ENCODE measurements around the gene GPBP1.
"Not testable (repeated sequence)": the region's sequence is repeated elsewhere in the genome, so short reads cannot be mapped to it uniquely, and the experiment has no call there.

GPBP1 gene

DNA sequence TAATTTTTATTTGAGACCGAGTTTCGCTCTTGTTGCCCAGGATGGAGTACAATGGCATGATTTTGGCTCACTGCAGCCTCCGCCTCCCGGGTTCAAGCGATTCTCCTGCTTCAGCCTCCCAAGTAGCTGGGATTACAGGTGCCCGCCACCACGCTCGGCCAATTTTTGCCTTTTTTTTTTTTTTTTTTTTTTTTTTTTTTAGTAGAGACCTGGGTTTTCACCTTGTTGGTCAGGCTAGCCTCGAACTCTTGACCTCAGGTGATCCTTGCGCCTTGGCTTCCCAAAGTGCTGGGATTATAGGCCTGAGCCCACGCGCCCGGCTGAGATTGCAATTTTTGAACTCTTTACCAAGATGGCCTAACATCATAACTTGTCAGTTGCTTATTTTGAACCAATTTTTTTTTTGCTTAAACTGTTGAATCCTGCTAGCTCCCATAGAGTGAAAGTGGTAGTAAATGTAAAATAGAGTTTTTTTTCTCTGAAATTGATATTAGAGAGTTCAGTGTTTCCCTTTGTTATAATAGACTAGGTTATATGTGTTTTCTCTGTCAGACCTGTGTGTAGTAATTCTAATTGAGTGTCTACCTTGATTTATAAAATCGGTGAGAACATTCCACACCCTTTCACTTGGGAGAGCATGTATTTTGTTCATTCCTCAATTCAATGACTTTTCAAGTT, 3.8 kb downstream of the GPBP1 start:
- DNase-seq = peak; percentile 24

GRCh38 chr5:57178238-57178637, 4.4 kb downstream of the GPBP1 start:
- not testable (repeated sequence) for DNase-seq

DNA sequence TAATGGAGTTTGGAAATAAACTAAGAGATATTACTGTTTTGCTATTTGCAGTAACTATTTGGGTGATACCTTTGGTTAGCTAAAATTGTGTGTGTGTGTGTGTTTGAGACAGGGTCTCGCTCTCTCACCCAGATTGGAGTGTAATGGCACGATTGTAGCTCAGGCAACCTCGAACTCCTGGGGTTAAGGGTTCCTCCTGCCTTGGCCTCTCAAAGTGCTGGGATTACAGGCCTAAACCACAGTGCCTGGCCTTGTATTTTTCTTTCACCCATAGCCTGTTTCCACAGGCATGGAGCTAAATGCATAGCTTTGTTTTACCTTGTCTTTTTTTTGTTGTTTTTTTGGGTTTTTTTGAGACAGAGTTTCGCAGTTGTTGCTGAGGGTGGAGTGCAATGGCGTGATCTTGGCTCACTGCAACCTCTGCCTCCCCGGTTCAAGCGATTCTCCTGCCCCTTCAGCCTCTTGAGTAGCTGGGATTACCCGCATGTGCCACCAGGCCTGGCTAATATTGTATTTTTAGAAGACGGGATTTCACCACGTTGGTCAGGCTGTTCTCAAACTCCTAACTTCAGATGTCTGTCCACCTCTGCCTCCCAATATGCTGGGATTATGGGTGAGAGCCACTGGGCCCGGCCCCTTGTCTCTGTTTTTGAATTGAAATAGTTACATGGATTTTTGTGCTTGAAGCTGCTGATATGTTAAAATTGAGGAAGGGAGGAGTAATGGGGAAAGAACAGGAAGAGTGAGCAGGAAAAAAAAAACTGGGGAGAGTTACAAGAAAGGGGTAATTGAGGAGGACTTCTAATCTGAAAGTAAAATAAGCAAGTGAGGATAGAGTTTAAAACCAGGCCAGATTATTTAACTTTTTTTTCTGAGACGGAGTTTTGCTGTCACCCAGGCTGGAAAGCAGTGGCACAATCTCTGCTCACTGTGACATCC, 5.7 kb downstream of the GPBP1 start:
- no peak for DNase-seq

DNA sequence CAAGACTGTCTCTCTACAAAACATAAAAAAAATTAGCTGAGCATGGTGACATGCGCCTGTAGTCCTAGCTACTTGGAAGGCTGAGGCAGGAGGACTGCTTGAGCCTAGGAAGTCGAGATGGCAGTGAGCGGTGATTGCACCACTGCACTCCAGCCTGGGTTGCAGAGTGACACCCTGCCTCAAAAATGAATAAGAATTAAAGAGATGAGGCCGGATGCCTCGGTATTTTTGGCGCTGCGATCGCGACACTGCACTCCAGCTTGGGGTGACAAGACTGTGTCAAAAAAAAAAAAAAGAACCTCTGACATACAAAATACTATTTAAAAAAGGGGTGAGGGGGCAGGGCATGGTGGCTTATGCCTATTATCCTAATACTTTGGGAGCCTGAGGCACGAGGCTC, 7.3 kb downstream of the GPBP1 start:
- no peak for DNase-seq

GRCh38 chr5:57184322-57184721, 10.5 kb downstream of the GPBP1 start:
- DNase-seq = no peak

DNA sequence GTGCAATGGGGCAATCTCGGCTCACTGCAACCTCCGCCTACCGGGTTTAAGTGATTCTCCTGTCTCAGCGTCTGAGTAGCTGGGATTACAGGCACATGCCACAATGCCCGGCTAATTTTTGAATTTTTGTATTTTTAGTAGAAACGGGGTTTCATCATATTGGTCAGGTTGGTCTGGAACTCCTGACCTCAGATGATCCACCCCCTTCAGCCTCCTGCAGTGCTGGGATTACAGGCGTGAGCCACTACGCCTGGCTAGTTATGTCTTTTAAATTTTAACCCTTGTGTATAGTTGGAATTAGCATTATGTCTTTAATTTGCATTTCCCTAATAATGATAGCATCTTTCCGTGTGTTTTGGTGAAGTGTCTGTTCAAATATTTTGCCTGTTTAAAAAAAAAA, 11.5 kb downstream of the GPBP1 start:
- no peak for DNase-seq

DNA sequence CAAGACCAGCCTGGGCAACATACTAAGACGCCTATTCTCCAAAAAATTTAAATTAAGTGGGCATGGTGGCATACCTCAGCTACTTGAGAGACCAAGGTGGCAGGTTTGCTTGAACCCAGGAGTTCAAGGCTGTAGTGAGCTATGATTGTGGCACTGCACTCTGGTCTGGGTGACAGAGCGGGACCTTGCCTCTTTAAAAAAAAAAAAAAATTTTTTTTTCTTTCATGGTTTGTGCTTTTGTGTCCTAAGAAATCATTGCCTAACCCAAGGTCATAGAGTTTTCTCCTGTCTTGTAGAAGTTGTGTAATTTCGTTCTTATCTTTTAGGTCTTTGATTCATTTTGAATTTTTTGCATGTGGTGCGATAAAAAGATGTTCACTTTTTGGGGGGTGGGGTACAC, 12.3 kb downstream of the GPBP1 start:
- DNase-seq = no peak

DNA sequence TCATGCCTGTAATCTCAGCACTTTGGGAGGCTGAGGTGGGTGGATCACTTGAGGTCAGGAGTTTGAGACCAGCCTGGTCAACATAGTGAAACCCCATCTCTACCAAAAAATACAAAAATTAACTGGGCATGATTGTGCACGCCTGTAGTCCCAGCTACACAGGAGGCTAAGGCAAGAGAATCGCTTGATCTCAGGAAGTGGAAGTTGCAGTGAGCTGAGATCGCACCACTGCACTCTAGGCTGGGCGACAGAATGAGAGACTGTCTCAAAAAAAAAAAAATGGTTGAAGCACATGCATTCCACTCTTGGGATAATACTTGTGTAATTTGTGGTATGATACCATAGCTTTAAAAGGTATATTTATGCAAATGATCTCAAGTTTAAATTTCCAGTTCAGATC, 14.1 kb downstream of the GPBP1 start:
- not testable (repeated sequence) for DNase-seq

GRCh38 chr5:57189515-57189914, 15.7 kb downstream of the GPBP1 start:
- no peak for DNase-seq

DNA sequence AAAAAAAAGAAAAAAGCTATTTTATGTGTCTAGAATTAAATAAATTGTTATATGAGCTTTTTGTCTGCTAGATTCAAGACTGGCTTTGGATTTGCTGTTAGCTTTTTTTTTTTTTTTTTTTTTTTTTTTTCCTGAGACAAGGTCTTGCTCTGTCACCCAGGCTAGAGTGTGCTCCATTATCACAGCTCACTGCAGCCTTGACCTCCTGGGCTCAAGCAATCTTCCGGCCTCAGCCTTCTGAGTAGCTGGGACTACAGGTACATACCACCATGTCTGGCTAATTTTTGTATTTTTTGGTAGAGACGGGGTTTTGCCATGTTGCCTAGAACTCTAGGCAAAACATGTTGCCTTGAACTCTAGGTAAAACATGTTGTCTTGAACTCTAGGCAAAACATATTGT, 16.7 kb downstream of the GPBP1 start:
- DNase-seq = no peak

GRCh38 chr5:57191163-57191562, 17.3 kb downstream of the GPBP1 start:
- no peak for DNase-seq

GRCh38 chr5:57191986-57192385, 18.1 kb downstream of the GPBP1 start:
- DNase-seq = no peak

DNA sequence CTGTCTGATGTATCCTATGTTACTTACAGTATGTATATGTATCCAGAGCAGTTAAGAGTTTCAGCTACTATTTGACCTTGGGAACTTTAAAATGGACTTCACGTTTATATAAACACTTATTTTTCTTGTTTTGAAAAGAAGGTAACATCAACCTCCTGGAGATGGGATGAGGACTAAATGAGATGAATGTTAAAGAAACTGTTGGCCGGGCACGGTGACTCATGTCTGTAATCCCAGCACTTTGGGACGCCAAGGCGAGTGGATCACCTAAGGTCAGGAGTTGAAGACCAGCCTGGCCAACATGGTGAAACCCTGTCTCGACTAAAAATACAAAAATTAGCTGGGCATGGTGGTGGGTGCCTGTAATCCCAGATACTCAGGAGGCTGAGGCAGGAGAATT, 19.0 kb downstream of the GPBP1 start:
- not testable (repeated sequence) for DNase-seq

DNA sequence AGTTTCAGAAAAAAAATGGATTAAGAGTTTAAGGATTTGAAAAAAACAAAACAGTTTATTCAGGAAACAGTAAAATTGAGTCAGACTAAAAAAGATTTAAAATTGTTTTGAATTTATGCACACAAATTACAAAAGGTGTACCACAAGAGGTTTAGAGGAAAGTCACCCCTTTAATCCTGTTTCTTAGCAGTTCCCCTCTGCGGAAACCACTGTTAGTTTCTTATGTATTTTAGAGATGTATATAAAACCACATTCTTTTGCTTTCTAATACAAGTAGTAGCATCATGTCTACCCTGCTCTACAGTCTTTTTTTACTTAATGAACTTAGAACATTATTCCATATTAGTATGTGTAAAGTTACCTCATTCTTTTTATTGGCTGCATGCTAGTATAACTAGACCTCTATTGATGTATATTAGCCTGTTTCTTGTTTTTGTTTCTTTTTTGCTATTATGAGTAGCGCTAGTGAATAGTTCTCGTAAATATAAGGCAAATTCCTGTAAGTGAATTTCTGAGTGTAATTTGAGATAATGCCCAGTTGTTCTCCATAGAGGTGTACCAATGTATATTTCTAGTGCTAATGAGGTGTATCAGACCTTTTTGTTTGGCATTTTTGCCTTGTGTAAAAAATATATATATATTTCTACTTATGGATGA, 20.0 kb downstream of the GPBP1 start:
- DNase-seq = no peak

DNA sequence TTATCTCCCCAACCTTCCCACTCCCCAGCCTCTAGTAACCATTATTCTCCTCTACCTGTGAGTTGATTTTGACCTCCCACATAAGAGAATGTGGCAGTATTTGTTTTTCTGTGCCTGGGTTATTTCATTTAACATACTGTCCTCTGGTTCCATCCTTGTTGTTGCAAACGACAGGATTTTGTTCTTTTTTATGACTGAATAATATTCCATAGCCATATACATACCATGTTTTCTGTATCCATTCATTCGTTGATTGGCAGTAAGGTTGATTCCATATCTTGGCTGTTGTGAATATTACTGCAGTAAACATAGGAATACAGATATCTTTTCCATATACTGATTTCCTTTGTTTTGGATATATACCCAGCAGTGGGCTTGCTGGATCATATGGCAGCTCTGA, 20.8 kb downstream of the GPBP1 start:
- no peak for DNase-seq

GRCh38 chr5:57195060-57195459, 21.2 kb downstream of the GPBP1 start:
- no peak for DNase-seq

DNA sequence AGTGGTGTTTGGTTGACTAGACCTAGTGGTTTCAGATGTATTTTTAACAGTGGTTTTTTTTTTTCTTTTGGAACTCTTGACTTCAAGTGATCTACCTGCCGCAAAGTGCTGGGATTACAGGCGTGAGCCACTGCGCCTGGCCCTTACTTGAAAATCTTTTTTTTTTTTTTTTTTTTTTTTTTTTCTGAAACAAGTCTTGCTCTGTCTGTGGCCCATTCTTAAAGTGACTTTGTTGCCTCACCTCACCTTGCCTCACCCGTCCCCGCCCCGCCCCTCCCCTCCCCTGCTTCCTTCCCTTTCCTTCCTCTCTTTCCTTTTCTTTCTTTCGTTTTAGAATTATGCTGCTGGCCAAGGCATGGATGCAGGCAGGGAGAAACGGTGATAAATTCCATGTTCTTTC, 26.0 kb downstream of the GPBP1 start:
- no peak for DNase-seq

GRCh38 chr5:57202811-57203210, 29.0 kb downstream of the GPBP1 start:
- no peak for DNase-seq

GRCh38 chr5:57207007-57207653, 33.3 kb downstream of the GPBP1 start:
- no peak for DNase-seq

- no peak for DNase-seq
These were observed 33.8 kb downstream of the GPBP1 start for GRCh38 chr5:57207681-57208080.

DNA sequence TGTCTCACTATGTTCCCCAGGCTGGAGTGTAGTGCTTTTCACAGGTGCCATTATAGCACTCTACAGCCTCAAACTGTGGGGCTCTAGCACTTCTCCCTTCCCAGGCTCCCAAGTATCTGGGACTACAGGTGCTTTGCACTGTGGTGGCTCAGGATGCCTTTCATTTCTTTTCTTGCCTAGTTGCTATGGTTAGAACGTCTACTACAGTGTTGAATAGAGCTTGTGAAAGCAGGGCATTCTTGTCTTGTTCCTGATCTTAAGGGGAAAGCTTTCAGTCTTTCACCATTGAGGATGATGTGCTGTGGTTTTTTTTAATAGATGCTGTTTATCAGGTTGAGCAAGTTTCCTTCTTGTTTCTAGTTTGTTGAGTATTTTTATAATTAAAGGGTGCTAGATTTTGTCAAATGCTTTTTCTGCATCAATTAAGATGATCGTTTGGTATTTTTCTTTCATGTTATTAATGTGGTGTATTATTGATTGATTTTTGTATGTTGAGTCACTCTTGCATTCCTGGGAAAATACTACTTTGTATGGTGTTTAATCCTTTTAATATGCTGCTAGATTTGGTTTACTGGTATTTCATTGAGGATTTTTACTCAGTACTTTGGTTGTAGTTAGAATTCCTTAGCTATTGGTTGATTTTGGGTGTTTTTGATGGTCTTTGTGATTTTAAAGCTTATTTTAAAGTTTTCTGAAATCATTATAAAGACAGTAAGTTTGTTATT, 35.6 kb downstream of the GPBP1 start:
- DNase-seq = no peak

DNA sequence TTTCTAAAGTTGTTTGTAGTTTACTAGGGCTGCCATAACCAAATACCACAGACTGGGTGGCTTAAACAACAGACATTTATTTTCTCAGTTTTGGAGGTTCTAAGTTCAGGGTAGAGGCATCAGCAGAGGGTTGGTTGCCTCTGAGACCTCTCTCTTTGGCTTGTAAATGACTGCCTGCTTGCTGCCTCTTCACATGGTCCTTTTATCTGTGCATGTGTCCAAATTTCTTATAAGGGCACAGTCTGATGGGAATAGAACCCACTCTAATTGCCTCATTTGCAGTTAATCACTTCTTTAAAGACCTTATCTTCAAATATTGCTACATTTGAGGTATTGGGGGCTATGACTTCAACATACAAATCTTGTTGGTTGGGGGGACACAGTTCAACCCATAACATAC, 36.8 kb downstream of the GPBP1 start:
- DNase-seq = no peak

- DNase-seq = no peak
These were observed 37.2 kb downstream of the GPBP1 start for GRCh38 chr5:57211039-57211438.

Data from RPMI8226 (cell line).